GM23338 (cell line): Measurements from ENCODE around the gene SMAD3. TPM values are rescaled to one million over a fixed set of nuclear protein-coding genes. Genes with fewer than 3 reads are reported as not detected.

ENCODE experiments used
- ATAC-seq: fragments of 200-7000 bp; cut with Tn5 transposase; 3 replicates; pipeline ENCODE4 v1.9.1; 2020
- DNase-seq: peaks from one replicate; pipeline ENCODE4 v3.0.0-alpha.2; 2015; ENCODE audit warnings: low spot score
- H2AFZ ChIP-seq: fragments of 200-600 bp; sonication (generic); 2 replicates; pipeline ENCODE4 v1.8.0; 2016; ENCODE audit warnings: antibody characterized with exemption, mild to moderate bottlenecking, moderate library complexity
- H3F3A ChIP-seq: fragments of 200-600 bp; sonication (generic); replicated peaks from 2 replicates; pipeline ENCODE4 v1.8.0; 2017; ENCODE audit warnings: antibody characterized with exemption, mixed run types, low read depth
- H3K27ac ChIP-seq: fragments of 200-600 bp; sonication (generic); 2 replicates; pipeline ENCODE4 v1.6.1; 2016; ENCODE audit warnings: low read depth
- H3K27me3 ChIP-seq: fragments of 200-600 bp; sonication (generic); 2 replicates; pipeline ENCODE4 v1.8.0; 2016; ENCODE audit warnings: mild to moderate bottlenecking, mixed run types, moderate library complexity; ENCODE audit not compliant: insufficient read depth
- H3K36me3 ChIP-seq: fragments of 200-600 bp; sonication (generic); 2 replicates; pipeline ENCODE4 v1.8.0; 2016; ENCODE audit warnings: mild to moderate bottlenecking; ENCODE audit not compliant: insufficient read depth
- H3K4me1 ChIP-seq: fragments of 200-600 bp; sonication (generic); 2 replicates; pipeline ENCODE4 v1.8.0; 2016; ENCODE audit warnings: mild to moderate bottlenecking, moderate library complexity; ENCODE audit not compliant: insufficient read depth
- H3K4me2 ChIP-seq: fragments of 200-600 bp; sonication (generic); 2 replicates; pipeline ENCODE4 v1.7.1; 2017; ENCODE audit warnings: mixed run types
- H3K4me3 ChIP-seq: fragments of 200-600 bp; sonication (generic); 2 replicates; pipeline ENCODE4 v1.6.1; 2016; ENCODE audit warnings: mixed run types
- H3K79me2 ChIP-seq: fragments of 200-600 bp; sonication (generic); replicated peaks from 2 replicates; pipeline ENCODE4 v1.8.0; 2017; ENCODE audit warnings: mild to moderate bottlenecking; ENCODE audit not compliant: insufficient read depth
- H3K9me2 ChIP-seq: fragments of 200-600 bp; sonication (generic); 2 replicates; pipeline ENCODE4 v1.8.0; 2017; ENCODE audit not compliant: insufficient read depth
- H4K20me1 ChIP-seq: fragments of 200-600 bp; sonication (generic); replicated peaks from 2 replicates; pipeline ENCODE4 v1.8.0; 2017; ENCODE audit warnings: mild to moderate bottlenecking; ENCODE audit not compliant: insufficient read depth
- H3K27ac Mint-ChIP-seq: 2 replicates; pipeline ENCODE4 v1.8.0; 2020; ENCODE audit warnings: inconsistent platforms, mild to moderate bottlenecking, moderate library complexity, mixed read lengths
- H3K27me3 Mint-ChIP-seq: 3 replicates; pipeline ENCODE4 v1.8.0; 2022; ENCODE audit warnings: low read depth, mild to moderate bottlenecking, moderate library complexity, mixed read lengths, inconsistent platforms; ENCODE audit not compliant: insufficient read depth, poor library complexity
- H3K36me3 Mint-ChIP-seq: 3 replicates; pipeline ENCODE4 v1.8.0; 2021; ENCODE audit warnings: low read depth, mild to moderate bottlenecking, inconsistent platforms, moderate library complexity, mixed read lengths
- H3K4me1 Mint-ChIP-seq: 3 replicates; pipeline ENCODE4 v1.8.0; 2020; ENCODE audit warnings: mild to moderate bottlenecking, inconsistent platforms, mixed read lengths
- H3K4me3 Mint-ChIP-seq: 3 replicates; pipeline ENCODE4 v1.8.0; 2021; ENCODE audit warnings: moderate library complexity, mild to moderate bottlenecking, inconsistent platforms, mixed read lengths
- H3K9me3 Mint-ChIP-seq: 3 replicates; pipeline ENCODE4 v1.8.0; 2020; ENCODE audit warnings: moderate library complexity, mild to moderate bottlenecking, inconsistent platforms, mixed read lengths
- CREB1 ChIP-seq: fragments of 250-450 bp; sonication (Bioruptor Pico); IDR thresholded peaks from 2 replicates; pipeline ENCODE4 v1.5.0; 2020; ENCODE audit warnings: low read depth, mild to moderate bottlenecking, moderate library complexity
- EZH2 ChIP-seq: fragments of 200-600 bp; sonication (generic); IDR thresholded peaks from one replicate; pipeline ENCODE4 v1.8.0; 2017; ENCODE audit warnings: antibody characterized with exemption, mild to moderate bottlenecking, low read depth; ENCODE audit not compliant: unreplicated experiment
- EZH2phosphoT487 ChIP-seq: fragments of 200-600 bp; sonication (generic); IDR thresholded peaks from one replicate; pipeline ENCODE4 v1.8.1; 2018; ENCODE audit warnings: antibody characterized with exemption; ENCODE audit not compliant: unreplicated experiment
- JUNB ChIP-seq: IDR thresholded peaks from one replicate; pipeline ENCODE4 v1.6.1; 2016; ENCODE audit warnings: antibody characterized with exemption; ENCODE audit not compliant: unreplicated experiment
- NANOG ChIP-seq: IDR thresholded peaks from 2 replicates; pipeline ENCODE4 v1.6.1; 2016; ENCODE audit warnings: antibody characterized with exemption, borderline replicate concordance
- STAT1 ChIP-seq: IDR thresholded peaks from one replicate; pipeline ENCODE4 v1.6.1; 2016; ENCODE audit warnings: antibody characterized with exemption; ENCODE audit not compliant: unreplicated experiment
- ZNF114 ChIP-seq: fragments of 250-450 bp; sonication (Bioruptor Pico); IDR thresholded peaks from 2 replicates; pipeline ENCODE4 v1.5.0; 2020; ENCODE audit warnings: mild to moderate bottlenecking, moderate library complexity
- polyA plus RNA-seq: library from polyadenylated mRNA; unstranded; fragments of >200 nt; fragmentation: Nextera tagmentation; extraction: Ambion mirVana; gene quantifications from 2 replicates; pipeline ENCODE4 v1.2.1, GENCODE V29; 2016
- total RNA-seq: library from RNA; depleted of rRNA; stranded (reverse); fragments of >200 nt; shearing (Covaris generic); gene quantifications from 2 replicates; pipeline ENCODE4 v1.2.3, GENCODE V29; 2014
- TF ChIP-seq, protein P1 (sequence below), 2 experiments: fragments of 200-600 bp in 1 of 2; sonication (generic) in 1 of 2; conservative IDR thresholded peaks; 2 replicates each; pipeline versions ENCODE4 v1.5.1 to v1.6.1; 2016 to 2017; ENCODE audit warnings: antibody characterized with exemption in 2 of 2, low read depth in 2 of 2, mild to moderate bottlenecking in 2 of 2, moderate library complexity in 1 of 2
- TF ChIP-seq, protein P2 (sequence below): fragments of 250-450 bp; sonication (Bioruptor Pico); IDR thresholded peaks from 2 replicates; pipeline ENCODE4 v1.5.0; 2020; ENCODE audit warnings: mild to moderate bottlenecking, moderate library complexity
- TF ChIP-seq, protein P3 (sequence below): IDR thresholded peaks from 2 replicates; pipeline ENCODE4 v1.6.1; 2016; ENCODE audit warnings: antibody characterized with exemption
- TF ChIP-seq, protein P4 (sequence below): IDR thresholded peaks from one replicate; pipeline ENCODE4 v1.6.1; 2018; ENCODE audit warnings: antibody characterized with exemption; ENCODE audit not compliant: unreplicated experiment

Gene SMAD3
- total and polyA plus RNA-seq, 2 experiments from 2014 or later = 4.9 to 11.6 TPM

DNA sequence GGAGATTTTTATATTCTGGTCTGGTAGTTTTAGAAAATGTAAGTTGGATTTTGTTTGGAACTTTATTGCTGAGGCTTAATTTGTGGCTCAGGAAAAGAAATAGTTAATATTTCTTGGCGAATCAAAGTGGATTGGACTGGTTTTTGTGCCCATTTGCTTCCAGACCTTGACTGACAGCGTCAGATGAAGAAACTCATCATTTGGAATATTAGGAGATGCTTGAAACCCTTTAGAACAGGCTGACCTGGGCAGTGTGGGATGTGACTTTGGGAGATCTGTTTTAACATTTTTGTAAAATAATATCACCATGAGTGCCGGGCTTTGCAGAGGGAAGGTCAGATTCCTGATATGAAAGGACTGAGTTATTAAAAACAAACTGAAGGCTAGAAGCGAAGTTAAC is 106.1 kb downstream of the SMAD3 start:
- Histone ChIP-seq H4K20me1 (no peaks in the 10 kb centered on the region), H3K4me1 (peaks cover 13% of the 10 kb centered on the region), H3K9me2 (no peaks in the 10 kb centered on the region), H3F3A (no peaks in the 10 kb centered on the region), H3K79me2 (no peaks in the 10 kb centered on the region), H3K27ac (no peak overlapping the region), H3K4me3 (no peak overlapping the region), H3K4me2 (no peak overlapping the region), H2AFZ (no peak overlapping the region), H3K27me3 (no peaks in the 10 kb centered on the region), H3K36me3 (no peaks in the 10 kb centered on the region; the same call in 1 of the 2 replicates)
- no peak overlapping the region for H3K27ac Mint-ChIP-seq
- ATAC-seq (no peak), DNase-seq (no peak)
- TF ChIP-seq JUNB (no peak), STAT1 (no peak), EZH2phosphoT487 (no peak), ZNF114 (CRISPR knock-in tag) (no peak), NANOG (no peak), EZH2 (no peak), CREB1 (CRISPR knock-in tag) (no peak)
- TF ChIP-seq, protein P1, sequence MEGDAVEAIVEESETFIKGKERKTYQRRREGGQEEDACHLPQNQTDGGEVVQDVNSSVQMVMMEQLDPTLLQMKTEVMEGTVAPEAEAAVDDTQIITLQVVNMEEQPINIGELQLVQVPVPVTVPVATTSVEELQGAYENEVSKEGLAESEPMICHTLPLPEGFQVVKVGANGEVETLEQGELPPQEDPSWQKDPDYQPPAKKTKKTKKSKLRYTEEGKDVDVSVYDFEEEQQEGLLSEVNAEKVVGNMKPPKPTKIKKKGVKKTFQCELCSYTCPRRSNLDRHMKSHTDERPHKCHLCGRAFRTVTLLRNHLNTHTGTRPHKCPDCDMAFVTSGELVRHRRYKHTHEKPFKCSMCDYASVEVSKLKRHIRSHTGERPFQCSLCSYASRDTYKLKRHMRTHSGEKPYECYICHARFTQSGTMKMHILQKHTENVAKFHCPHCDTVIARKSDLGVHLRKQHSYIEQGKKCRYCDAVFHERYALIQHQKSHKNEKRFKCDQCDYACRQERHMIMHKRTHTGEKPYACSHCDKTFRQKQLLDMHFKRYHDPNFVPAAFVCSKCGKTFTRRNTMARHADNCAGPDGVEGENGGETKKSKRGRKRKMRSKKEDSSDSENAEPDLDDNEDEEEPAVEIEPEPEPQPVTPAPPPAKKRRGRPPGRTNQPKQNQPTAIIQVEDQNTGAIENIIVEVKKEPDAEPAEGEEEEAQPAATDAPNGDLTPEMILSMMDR (conservative IDR thresholded peaks at IDR 0.05; ENCODE audit: low read depth in 2 of 2) = no peak
- TF ChIP-seq, protein P2, sequence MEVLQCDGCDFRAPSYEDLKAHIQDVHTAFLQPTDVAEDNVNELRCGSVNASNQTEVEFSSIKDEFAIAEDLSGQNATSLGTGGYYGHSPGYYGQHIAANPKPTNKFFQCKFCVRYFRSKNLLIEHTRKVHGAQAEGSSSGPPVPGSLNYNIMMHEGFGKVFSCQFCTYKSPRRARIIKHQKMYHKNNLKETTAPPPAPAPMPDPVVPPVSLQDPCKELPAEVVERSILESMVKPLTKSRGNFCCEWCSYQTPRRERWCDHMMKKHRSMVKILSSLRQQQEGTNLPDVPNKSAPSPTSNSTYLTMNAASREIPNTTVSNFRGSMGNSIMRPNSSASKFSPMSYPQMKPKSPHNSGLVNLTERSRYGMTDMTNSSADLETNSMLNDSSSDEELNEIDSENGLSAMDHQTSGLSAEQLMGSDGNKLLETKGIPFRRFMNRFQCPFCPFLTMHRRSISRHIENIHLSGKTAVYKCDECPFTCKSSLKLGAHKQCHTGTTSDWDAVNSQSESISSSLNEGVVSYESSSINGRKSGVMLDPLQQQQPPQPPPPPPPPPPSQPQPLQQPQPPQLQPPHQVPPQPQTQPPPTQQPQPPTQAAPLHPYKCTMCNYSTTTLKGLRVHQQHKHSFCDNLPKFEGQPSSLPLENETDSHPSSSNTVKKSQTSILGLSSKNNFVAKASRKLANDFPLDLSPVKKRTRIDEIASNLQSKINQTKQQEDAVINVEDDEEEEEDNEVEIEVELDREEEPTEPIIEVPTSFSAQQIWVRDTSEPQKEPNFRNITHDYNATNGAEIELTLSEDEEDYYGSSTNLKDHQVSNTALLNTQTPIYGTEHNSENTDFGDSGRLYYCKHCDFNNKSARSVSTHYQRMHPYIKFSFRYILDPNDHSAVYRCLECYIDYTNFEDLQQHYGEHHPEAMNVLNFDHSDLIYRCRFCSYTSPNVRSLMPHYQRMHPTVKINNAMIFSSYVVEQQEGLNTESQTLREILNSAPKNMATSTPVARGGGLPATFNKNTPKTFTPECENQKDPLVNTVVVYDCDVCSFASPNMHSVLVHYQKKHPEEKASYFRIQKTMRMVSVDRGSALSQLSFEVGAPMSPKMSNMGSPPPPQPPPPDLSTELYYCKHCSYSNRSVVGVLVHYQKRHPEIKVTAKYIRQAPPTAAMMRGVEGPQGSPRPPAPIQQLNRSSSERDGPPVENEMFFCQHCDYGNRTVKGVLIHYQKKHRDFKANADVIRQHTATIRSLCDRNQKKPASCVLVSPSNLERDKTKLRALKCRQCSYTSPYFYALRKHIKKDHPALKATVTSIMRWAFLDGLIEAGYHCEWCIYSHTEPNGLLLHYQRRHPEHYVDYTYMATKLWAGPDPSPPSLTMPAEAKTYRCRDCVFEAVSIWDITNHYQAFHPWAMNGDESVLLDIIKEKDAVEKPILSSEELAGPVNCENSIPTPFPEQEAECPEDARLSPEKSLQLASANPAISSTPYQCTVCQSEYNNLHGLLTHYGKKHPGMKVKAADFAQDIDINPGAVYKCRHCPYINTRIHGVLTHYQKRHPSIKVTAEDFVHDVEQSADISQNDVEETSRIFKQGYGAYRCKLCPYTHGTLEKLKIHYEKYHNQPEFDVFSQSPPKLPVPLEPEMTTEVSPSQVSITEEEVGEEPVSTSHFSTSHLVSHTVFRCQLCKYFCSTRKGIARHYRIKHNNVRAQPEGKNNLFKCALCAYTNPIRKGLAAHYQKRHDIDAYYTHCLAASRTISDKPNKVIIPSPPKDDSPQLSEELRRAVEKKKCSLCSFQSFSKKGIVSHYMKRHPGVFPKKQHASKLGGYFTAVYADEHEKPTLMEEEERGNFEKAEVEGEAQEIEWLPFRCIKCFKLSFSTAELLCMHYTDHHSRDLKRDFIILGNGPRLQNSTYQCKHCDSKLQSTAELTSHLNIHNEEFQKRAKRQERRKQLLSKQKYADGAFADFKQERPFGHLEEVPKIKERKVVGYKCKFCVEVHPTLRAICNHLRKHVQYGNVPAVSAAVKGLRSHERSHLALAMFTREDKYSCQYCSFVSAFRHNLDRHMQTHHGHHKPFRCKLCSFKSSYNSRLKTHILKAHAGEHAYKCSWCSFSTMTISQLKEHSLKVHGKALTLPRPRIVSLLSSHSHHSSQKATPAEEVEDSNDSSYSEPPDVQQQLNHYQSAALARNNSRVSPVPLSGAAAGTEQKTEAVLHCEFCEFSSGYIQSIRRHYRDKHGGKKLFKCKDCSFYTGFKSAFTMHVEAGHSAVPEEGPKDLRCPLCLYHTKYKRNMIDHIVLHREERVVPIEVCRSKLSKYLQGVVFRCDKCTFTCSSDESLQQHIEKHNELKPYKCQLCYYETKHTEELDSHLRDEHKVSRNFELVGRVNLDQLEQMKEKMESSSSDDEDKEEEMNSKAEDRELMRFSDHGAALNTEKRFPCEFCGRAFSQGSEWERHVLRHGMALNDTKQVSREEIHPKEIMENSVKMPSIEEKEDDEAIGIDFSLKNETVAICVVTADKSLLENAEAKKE (CRISPR knock-in tag) = no peak
- TF ChIP-seq, protein P3, sequence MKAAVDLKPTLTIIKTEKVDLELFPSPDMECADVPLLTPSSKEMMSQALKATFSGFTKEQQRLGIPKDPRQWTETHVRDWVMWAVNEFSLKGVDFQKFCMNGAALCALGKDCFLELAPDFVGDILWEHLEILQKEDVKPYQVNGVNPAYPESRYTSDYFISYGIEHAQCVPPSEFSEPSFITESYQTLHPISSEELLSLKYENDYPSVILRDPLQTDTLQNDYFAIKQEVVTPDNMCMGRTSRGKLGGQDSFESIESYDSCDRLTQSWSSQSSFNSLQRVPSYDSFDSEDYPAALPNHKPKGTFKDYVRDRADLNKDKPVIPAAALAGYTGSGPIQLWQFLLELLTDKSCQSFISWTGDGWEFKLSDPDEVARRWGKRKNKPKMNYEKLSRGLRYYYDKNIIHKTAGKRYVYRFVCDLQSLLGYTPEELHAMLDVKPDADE = no peak
- TF ChIP-seq, protein P4, sequence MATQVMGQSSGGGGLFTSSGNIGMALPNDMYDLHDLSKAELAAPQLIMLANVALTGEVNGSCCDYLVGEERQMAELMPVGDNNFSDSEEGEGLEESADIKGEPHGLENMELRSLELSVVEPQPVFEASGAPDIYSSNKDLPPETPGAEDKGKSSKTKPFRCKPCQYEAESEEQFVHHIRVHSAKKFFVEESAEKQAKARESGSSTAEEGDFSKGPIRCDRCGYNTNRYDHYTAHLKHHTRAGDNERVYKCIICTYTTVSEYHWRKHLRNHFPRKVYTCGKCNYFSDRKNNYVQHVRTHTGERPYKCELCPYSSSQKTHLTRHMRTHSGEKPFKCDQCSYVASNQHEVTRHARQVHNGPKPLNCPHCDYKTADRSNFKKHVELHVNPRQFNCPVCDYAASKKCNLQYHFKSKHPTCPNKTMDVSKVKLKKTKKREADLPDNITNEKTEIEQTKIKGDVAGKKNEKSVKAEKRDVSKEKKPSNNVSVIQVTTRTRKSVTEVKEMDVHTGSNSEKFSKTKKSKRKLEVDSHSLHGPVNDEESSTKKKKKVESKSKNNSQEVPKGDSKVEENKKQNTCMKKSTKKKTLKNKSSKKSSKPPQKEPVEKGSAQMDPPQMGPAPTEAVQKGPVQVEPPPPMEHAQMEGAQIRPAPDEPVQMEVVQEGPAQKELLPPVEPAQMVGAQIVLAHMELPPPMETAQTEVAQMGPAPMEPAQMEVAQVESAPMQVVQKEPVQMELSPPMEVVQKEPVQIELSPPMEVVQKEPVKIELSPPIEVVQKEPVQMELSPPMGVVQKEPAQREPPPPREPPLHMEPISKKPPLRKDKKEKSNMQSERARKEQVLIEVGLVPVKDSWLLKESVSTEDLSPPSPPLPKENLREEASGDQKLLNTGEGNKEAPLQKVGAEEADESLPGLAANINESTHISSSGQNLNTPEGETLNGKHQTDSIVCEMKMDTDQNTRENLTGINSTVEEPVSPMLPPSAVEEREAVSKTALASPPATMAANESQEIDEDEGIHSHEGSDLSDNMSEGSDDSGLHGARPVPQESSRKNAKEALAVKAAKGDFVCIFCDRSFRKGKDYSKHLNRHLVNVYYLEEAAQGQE = no peak
- peaks cover 53% of the 10 kb centered on the region for H3K4me1 Mint-ChIP-seq
- peaks cover 22% of the 10 kb centered on the region for H3K36me3 Mint-ChIP-seq
- no peaks in the 10 kb centered on the region; the same call in 2 of the 3 replicates for H3K9me3 Mint-ChIP-seq
- peaks cover 12% of the 10 kb centered on the region for H3K27me3 Mint-ChIP-seq
- no peak overlapping the region for H3K4me3 Mint-ChIP-seq
